ENCODE measurements around the gene ZNF639. TPM values are rescaled to one million over a fixed set of nuclear protein-coding genes. Genes with fewer than 3 reads are reported as not detected.

The ZNF639 gene
- total and polyA plus RNA-seq, 9 of the 15 experiments (the other 6 are each of a cell fraction or from before 2014, with no cell fraction given), result 17.6 to 88.1 (median 53.7) TPM

GRCh38 chr3:179347345-179348194 is 24.7 kb downstream of the ZNF639 start, which contains the start of gene MFN1 (continued):
- TF ChIP-seq ZBTB8A (IDR thresholded peaks at IDR 0.05; ENCODE audit: partially characterized antibody) (no peak), ZNF347 (CRISPR knock-in tag; IDR thresholded peaks at IDR 0.05; ENCODE audit: low read depth) (no peak), NONO (IDR thresholded peaks at IDR 0.05; ENCODE audit: low read depth in 2 of 2, low read length in 1 of 2) (no peak), L3MBTL2 (IDR thresholded peaks at IDR 0.05) (peak; percentile 84), GTF2F1 (IDR thresholded peaks at IDR 0.05; ENCODE audit: low read depth, low read length) (peak; percentile 55; the same call in 1 of the 2 replicates), MBD2 (IDR thresholded peaks at IDR 0.05; ENCODE audit: borderline replicate concordance, low read depth) (peak; percentile 28), FOXK1 (CRISPR knock-in tag; IDR thresholded peaks at IDR 0.05; ENCODE audit: borderline replicate concordance) (no peak), ZNF75A (CRISPR knock-in tag; IDR thresholded peaks at IDR 0.05) (peak; percentile 99), ZNF551 (CRISPR knock-in tag; IDR thresholded peaks at IDR 0.05) (no peak), CEBPG (CRISPR knock-in tag; IDR thresholded peaks at IDR 0.05) (no peak), CEBPG (tag; conservative IDR thresholded peaks at IDR 0.05 in 1 of 2, IDR thresholded peaks at IDR 0.05 in 1 of 2) (no peak), STAG1 (CRISPR knock-in tag; IDR thresholded peaks at IDR 0.05; ENCODE audit: borderline replicate concordance) (no peak), RBBP5 (IDR thresholded peaks at IDR 0.05; ENCODE audit: borderline replicate concordance, insufficient read depth, low read length, poor library complexity, severe bottlenecking) (peak; percentile 95), PBX2 (CRISPR knock-in tag; IDR thresholded peaks at IDR 0.05; ENCODE audit: low read depth) (no peak), PBX2 (tag; conservative IDR thresholded peaks at IDR 0.05; ENCODE audit: low read depth) (no peak), RFX7 (CRISPR knock-in tag; IDR thresholded peaks at IDR 0.05) (no peak), ZNF584 (CRISPR knock-in tag; IDR thresholded peaks at IDR 0.05; ENCODE audit: low read depth) (peak; percentile 6; the same call in 1 of the 2 replicates), FOXO4 (CRISPR knock-in tag; IDR thresholded peaks at IDR 0.05) (no peak)
- TF ChIP-seq, protein P1, sequence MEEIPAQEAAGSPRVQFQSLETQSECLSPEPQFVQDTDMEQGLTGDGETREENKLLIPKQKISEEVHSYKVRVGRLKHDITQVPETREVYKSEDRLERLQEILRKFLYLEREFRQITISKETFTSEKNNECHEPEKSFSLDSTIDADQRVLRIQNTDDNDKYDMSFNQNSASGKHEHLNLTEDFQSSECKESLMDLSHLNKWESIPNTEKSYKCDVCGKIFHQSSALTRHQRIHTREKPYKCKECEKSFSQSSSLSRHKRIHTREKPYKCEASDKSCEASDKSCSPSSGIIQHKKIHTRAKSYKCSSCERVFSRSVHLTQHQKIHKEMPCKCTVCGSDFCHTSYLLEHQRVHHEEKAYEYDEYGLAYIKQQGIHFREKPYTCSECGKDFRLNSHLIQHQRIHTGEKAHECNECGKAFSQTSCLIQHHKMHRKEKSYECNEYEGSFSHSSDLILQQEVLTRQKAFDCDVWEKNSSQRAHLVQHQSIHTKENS (CRISPR knock-in tag; IDR thresholded peaks at IDR 0.05), result no peak
- TF ChIP-seq, protein P2, sequence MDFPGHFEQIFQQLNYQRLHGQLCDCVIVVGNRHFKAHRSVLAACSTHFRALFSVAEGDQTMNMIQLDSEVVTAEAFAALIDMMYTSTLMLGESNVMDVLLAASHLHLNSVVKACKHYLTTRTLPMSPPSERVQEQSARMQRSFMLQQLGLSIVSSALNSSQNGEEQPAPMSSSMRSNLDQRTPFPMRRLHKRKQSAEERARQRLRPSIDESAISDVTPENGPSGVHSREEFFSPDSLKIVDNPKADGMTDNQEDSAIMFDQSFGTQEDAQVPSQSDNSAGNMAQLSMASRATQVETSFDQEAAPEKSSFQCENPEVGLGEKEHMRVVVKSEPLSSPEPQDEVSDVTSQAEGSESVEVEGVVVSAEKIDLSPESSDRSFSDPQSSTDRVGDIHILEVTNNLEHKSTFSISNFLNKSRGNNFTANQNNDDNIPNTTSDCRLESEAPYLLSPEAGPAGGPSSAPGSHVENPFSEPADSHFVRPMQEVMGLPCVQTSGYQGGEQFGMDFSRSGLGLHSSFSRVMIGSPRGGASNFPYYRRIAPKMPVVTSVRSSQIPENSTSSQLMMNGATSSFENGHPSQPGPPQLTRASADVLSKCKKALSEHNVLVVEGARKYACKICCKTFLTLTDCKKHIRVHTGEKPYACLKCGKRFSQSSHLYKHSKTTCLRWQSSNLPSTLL (IDR thresholded peaks at IDR 0.05), result no peak

All from K562 (cell line).